ENCODE results near the gene TBX15.

The TBX15 gene

GRCh38 chr1:118905196-118905595, 82.9 kb downstream of the TBX15 start:
- Histone ChIP-seq H3K4me1 (ENCODE audit: low read length) (no peaks in the 10 kb centered on the region), H3K36me3 (replicated peaks; ENCODE audit: insufficient read depth, low read length) (no peaks in the 10 kb centered on the region), H3K4me3 (ENCODE audit: low read length) (no peak overlapping the region), H3K27ac (ENCODE audit: low read length) (no peak overlapping the region), H4K20me1 (ENCODE audit: insufficient read depth, low read length) (no peaks in the 10 kb centered on the region), H3K9me3 (replicated peaks; ENCODE audit: insufficient read depth, low read length) (no peaks in the 10 kb centered on the region), H3K79me2 (ENCODE audit: low read length) (no peaks in the 10 kb centered on the region), H3K4me2 (ENCODE audit: low read depth, low read length) (no peak overlapping the region), H2AFZ (ENCODE audit: low read length) (no peak overlapping the region), H3K9me2 (replicated peaks; ENCODE audit: insufficient read depth, low read length) (no peaks in the 10 kb centered on the region), H3K9ac (ENCODE audit: low read length) (no peak overlapping the region), H3F3A (ENCODE audit: insufficient read depth, low read length) (no peaks in the 10 kb centered on the region), H3K27me3 (replicated peaks; ENCODE audit: insufficient read depth, low read length) (no peaks in the 10 kb centered on the region)
- TF ChIP-seq CTCF (IDR thresholded peaks at IDR 0.05; ENCODE audit: low read length) = no peak
- TF ChIP-seq EZH2phosphoT487 (IDR thresholded peaks at IDR 0.05; ENCODE audit: low read length) = no peak
- no peak for TF ChIP-seq EZH2 (optimal IDR thresholded peaks at IDR 0.05; ENCODE audit: low read depth, low read length)
- no peak for DNase-seq

GRCh38 chr1:118902711-118903191, 85.4 kb downstream of the TBX15 start:
- H3K4me2 ChIP-seq (ENCODE audit: low read depth, low read length) = no peak overlapping the region
- H3K27me3 ChIP-seq (replicated peaks; ENCODE audit: insufficient read depth, low read length) = no peaks in the 10 kb centered on the region
- no peak overlapping the region for H2AFZ ChIP-seq (ENCODE audit: low read length)
- H3K9me3 ChIP-seq (replicated peaks; ENCODE audit: insufficient read depth, low read length) = no peaks in the 10 kb centered on the region
- no peak for TF ChIP-seq CTCF (IDR thresholded peaks at IDR 0.05; ENCODE audit: low read length)
- no peak for TF ChIP-seq EZH2phosphoT487 (IDR thresholded peaks at IDR 0.05; ENCODE audit: low read length)
- no peak for TF ChIP-seq EZH2 (optimal IDR thresholded peaks at IDR 0.05; ENCODE audit: low read depth, low read length)
- H3F3A ChIP-seq (ENCODE audit: insufficient read depth, low read length) = no peaks in the 10 kb centered on the region
- H3K9me2 ChIP-seq (replicated peaks; ENCODE audit: insufficient read depth, low read length) = no peaks in the 10 kb centered on the region
- H3K79me2 ChIP-seq (ENCODE audit: low read length) = no peaks in the 10 kb centered on the region
- DNase-seq = no peak
- no peak overlapping the region for H3K9ac ChIP-seq (ENCODE audit: low read length)
- no peaks in the 10 kb centered on the region for H4K20me1 ChIP-seq (ENCODE audit: insufficient read depth, low read length)
- no peak overlapping the region for H3K27ac ChIP-seq (ENCODE audit: low read length)
- H3K36me3 ChIP-seq (replicated peaks; ENCODE audit: insufficient read depth, low read length) = no peaks in the 10 kb centered on the region
- no peak overlapping the region for H3K4me3 ChIP-seq (ENCODE audit: low read length)
- H3K4me1 ChIP-seq (ENCODE audit: low read length) = no peaks in the 10 kb centered on the region

- H3K4me2 ChIP-seq (ENCODE audit: low read depth, low read length) = no peak overlapping the region
These were observed 85.8 kb downstream of the TBX15 start for GRCh38 chr1:118902299-118902698.

More at GRCh38 chr1:118902299-118902698, 85.8 kb downstream of the TBX15 start:
- H3K9me3 ChIP-seq (replicated peaks; ENCODE audit: insufficient read depth, low read length) = no peaks in the 10 kb centered on the region
- no peaks in the 10 kb centered on the region for H3F3A ChIP-seq (ENCODE audit: insufficient read depth, low read length)
- H3K27me3 ChIP-seq (replicated peaks; ENCODE audit: insufficient read depth, low read length) = no peaks in the 10 kb centered on the region
- no peak overlapping the region for H3K9ac ChIP-seq (ENCODE audit: low read length)
- no peaks in the 10 kb centered on the region for H3K4me1 ChIP-seq (ENCODE audit: low read length)
- no peaks in the 10 kb centered on the region for H3K36me3 ChIP-seq (replicated peaks; ENCODE audit: insufficient read depth, low read length)
- H3K27ac ChIP-seq (ENCODE audit: low read length) = no peak overlapping the region
- no peaks in the 10 kb centered on the region for H3K79me2 ChIP-seq (ENCODE audit: low read length)
- H3K4me3 ChIP-seq (ENCODE audit: low read length) = no peak overlapping the region
- H4K20me1 ChIP-seq (ENCODE audit: insufficient read depth, low read length) = no peaks in the 10 kb centered on the region
- H3K9me2 ChIP-seq (replicated peaks; ENCODE audit: insufficient read depth, low read length) = no peaks in the 10 kb centered on the region
- H2AFZ ChIP-seq (ENCODE audit: low read length) = no peak overlapping the region
- TF ChIP-seq EZH2 (optimal IDR thresholded peaks at IDR 0.05; ENCODE audit: low read depth, low read length) (no peak), CTCF (IDR thresholded peaks at IDR 0.05; ENCODE audit: low read length) (no peak), EZH2phosphoT487 (IDR thresholded peaks at IDR 0.05; ENCODE audit: low read length) (no peak)
- DNase-seq = no peak
